Stomach smooth muscle (tissue), 2 donors: ENCODE data around the gene MAP3K10.

Source experiments
- H3K27ac ChIP-seq: one replicate; pipeline ENCODE4 v1.7.0; 2013; ENCODE audit warnings: mild to moderate bottlenecking, low read length, inconsistent platforms
- H3K27me3 ChIP-seq, 2 donors: one replicate each; pipeline ENCODE4 v1.7.0; 2013; ENCODE audit warnings: low read length in 2 of 2; ENCODE audit not compliant: insufficient read depth in 2 of 2, control insufficient read depth in 1 of 2
- H3K36me3 ChIP-seq, 2 donors: one replicate each; pipeline ENCODE4 v1.7.0; 2013; ENCODE audit warnings: low read length in 2 of 2; ENCODE audit not compliant: control insufficient read depth in 2 of 2, insufficient read depth in 2 of 2
- H3K4me1 ChIP-seq: one replicate; pipeline ENCODE4 v1.7.0; 2013; ENCODE audit warnings: low read length; ENCODE audit not compliant: control insufficient read depth, insufficient read depth
- H3K4me3 ChIP-seq, 2 donors: one replicate each; pipeline ENCODE4 v1.7.0; 2013; ENCODE audit warnings: low read length in 2 of 2
- H3K9ac ChIP-seq, 2 donors: one replicate each; pipeline ENCODE4 v1.7.0; 2013; ENCODE audit warnings: low read length in 2 of 2, mild to moderate bottlenecking in 1 of 2
- H3K9me3 ChIP-seq, 2 donors: one replicate each; pipeline ENCODE4 v1.7.0; 2013; ENCODE audit warnings: low read length in 2 of 2; ENCODE audit not compliant: control insufficient read depth in 2 of 2
- donor health status: healthy.
- donor health status: Pancreatic carcinoma.

The MAP3K10 gene

DNA sequence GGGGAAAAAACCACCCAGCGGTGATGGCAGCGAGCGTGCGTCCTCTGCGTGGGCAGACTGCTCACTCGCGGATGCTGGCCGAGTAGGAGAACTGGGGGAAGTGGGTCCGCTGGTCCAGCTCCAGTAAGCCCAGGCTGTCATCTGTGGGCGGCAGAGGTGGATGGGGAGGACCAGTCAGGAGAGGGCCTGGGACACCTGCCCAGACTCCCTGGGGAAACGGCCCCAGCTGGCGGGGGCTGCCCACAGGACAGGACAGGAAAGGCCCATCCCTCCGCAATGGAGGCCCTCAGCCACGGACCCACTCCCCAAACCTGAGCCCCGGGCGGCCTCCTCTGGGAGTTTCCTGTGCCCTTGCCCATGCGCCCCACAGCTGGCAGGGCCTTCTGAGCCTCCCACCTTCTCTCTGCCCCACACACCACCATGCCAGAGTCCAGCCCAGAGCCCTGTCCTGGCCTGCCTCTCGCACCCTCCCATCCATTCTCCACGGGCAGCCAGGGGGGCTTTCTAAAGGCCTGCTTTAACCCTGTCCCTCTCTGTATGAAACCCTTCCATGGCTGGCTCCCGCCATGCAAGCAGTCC lies 42.7 kb downstream of the MAP3K10 start:
- Histone ChIP-seq H3K9me3 (no peaks in the 10 kb centered on the region), H3K36me3 (peaks cover 22 to 30% of the 10 kb centered on the region in 2 donors), H3K27ac (no peak overlapping the region), H3K27me3 (no peaks in the 10 kb centered on the region), H3K9ac (no peak overlapping the region), H3K4me1 (peaks cover 4% of the 10 kb centered on the region), H3K4me3 (no peak overlapping the region)

DNA sequence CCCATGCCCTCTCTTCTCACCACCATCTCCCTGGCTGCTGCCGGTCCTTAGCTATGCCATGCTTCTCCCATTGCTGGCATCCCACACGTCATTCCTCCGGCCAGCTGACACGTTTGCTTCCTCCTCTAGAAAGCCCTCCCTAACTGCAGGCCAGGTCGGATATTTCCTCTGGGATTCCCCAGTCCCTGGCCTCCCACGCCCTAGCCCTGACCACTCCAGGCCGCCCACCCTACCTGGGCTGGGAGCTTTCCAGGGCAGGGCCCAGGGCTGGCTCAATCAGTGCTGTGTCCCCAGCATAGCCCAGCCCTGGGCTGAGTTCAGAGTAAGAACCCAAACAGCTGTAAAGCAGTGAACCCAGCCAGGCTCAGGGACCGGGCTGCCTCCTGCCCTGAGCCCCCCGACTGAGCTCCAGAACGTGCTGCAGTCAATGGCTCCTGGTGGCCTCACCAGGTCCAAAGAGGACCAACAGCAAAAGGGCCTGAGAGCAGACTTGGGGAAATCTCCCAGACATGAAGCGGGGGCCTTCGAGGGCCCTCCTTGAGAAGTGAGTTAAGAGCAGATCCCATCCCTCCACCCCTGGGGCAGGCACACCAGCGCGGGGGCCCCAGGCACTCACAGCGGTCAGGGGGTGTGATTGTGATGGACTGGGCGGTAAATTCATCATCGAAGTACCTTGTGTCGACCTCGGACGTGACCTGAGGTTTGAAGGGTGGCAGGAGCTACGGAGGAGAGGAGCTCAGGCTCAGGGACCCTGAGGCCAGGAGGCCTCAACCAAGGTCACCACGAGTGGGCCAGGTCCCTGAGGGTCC lies 43.4 kb downstream of the MAP3K10 start:
- H3K27me3 ChIP-seq = no peaks in the 10 kb centered on the region
- peaks cover 4% of the 10 kb centered on the region for H3K4me1 ChIP-seq
- no peak overlapping the region for H3K9ac ChIP-seq
- H3K36me3 ChIP-seq = peaks cover 30 to 36% of the 10 kb centered on the region in 2 donors
- H3K4me3 ChIP-seq = no peak overlapping the region
- H3K9me3 ChIP-seq = no peaks in the 10 kb centered on the region
- H3K27ac ChIP-seq = no peak overlapping the region

DNA sequence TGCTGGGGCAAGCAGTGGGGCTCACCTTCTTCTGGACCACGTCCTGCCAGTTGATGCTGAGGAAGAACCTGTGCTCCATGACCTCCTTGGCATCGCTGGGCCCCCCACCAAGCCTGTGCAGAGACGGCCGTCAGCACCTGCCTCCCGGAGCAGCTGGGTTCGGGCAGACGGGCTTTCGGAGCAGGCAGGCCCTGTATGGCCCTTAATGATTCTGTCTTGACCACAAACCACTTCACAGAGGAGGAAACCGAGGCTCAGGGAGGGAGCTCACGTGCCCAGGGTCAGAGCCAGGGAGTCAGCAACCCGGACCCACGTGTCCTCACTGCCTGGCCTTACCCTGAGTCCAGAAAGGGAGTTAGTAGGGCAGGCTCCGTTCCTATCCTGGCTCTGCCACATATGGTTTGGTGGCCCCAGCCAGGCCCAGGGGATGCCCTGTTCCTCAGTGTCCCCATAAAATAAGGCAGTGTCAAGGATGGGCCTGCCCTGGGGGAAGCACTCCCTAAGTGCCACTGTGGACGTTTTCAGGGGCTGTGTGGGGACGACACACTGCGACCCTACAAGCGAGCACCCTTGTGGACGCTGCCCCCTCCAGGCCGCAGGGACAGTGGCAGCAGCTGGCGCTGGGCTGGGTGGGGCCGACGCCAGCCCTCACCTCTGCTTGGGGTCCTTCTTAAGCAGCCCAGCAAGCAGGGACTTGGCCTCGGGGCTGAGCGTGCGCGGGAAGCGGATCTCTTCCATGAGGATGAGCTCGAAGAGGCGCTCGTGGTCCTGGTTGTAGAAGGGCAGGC lies 44.2 kb downstream of the MAP3K10 start:
- H3K4me3 ChIP-seq = no peak overlapping the region
- no peak overlapping the region for H3K9ac ChIP-seq
- no peak overlapping the region for H3K27ac ChIP-seq
- H3K9me3 ChIP-seq = no peaks in the 10 kb centered on the region
- no peaks in the 10 kb centered on the region for H3K27me3 ChIP-seq
- peaks cover 34 to 43% of the 10 kb centered on the region in 2 donors for H3K36me3 ChIP-seq
- H3K4me1 ChIP-seq = peaks cover 4% of the 10 kb centered on the region

DNA sequence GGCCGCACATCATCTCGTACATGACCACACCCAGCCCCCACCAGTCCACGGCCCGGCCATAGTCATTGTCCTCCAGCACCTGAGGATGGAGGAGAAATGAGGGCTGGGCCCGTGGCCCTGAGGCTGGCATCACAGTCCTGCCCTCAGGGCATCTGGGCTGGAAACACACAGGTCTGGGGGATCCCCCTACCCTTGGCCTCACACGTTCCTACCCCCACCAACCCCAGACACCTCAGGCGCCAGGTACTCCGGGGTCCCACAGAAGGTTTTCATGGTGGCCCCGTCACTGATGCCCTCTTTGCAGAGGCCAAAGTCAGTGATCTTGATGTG lies 44.8 kb downstream of the MAP3K10 start:
- H3K27me3 ChIP-seq = no peaks in the 10 kb centered on the region
- no peak overlapping the region for H3K4me3 ChIP-seq
- no peak overlapping the region for H3K9ac ChIP-seq
- H3K9me3 ChIP-seq = no peaks in the 10 kb centered on the region
- peaks cover 4% of the 10 kb centered on the region for H3K4me1 ChIP-seq
- H3K36me3 ChIP-seq = peaks cover 34 to 46% of the 10 kb centered on the region in 2 donors
- H3K27ac ChIP-seq = no peak overlapping the region

DNA sequence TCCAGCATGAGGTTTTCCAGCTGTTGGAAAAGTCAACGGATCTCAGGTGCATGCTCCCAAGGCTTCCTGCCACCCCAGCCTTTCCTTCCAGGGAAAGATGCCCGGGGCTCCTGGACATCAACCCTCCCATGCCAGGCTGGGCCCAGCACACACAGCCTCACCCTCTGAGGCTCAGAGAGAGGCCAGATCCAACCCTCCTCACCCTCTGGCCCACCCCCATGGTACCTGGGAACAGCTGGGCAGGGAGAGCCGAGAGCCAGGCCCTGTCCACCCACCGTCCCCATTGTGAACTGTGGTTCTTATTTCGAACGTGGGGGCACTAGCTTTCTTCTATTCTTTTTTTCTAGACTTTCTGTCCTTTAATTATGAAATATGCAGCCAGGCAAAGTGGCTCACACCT lies 45.1 kb downstream of the MAP3K10 start:
- Histone ChIP-seq H3K4me3 (no peak overlapping the region), H3K4me1 (peaks cover 4% of the 10 kb centered on the region), H3K27me3 (no peaks in the 10 kb centered on the region), H3K9me3 (no peaks in the 10 kb centered on the region), H3K9ac (no peak overlapping the region), H3K27ac (no peak overlapping the region), H3K36me3 (peaks cover 37 to 48% of the 10 kb centered on the region in 2 donors)

DNA sequence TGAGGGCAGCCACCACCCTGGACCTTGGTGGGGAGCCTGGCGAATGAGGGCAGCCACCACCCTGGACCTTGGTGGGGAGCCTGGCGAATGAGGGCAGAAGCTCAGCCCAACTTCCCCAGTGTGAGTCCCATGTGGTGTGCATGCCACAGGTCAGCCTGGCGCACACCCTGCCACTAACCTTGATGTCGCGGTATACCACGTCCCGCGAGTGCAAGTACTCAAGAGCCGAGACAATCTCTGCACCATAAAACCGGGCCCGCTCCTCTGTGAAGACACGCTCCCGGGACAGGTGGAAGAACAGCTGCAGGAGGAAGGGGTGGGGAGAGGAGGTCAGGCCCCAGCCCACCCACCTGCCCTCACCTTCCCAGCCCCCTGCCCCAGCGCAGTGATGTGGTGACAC lies 46.6 kb downstream of the MAP3K10 start:
- Histone ChIP-seq H3K9ac (no peak overlapping the region), H3K36me3 (peaks cover 40 to 53% of the 10 kb centered on the region in 2 donors)

DNA sequence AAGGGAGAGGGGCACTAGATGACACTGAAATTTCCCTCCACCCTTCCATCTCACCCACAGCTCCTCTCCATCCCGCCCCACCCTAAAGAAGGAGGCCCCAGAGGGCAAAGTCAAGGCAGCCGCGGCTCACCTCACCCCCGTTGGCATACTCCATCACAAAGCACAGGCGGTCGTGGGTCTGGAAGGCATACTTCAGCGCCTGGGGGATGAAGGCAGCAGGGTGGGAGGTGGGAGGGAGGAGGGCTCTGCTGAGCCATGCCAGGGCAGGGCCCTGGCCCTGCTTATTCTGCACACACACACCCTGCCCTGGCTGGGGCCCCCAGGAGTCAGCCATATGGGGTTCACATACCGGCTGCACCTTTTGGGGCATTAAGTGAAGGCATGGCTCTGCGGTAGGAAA lies 47.5 kb downstream of the MAP3K10 start:
- Histone ChIP-seq H3K27me3 (no peaks in the 10 kb centered on the region), H3K4me3 (no peak overlapping the region), H3K27ac (no peak overlapping the region), H3K36me3 (peaks cover 40 to 53% of the 10 kb centered on the region in 2 donors), H3K9me3 (no peaks in the 10 kb centered on the region), H3K9ac (no peak overlapping the region), H3K4me1 (peaks cover 5% of the 10 kb centered on the region)

More for the DNA sequence above, 46.6 kb downstream of the MAP3K10 start:
- Histone ChIP-seq H3K4me3 (no peak overlapping the region), H3K9me3 (no peaks in the 10 kb centered on the region), H3K4me1 (peaks cover 5% of the 10 kb centered on the region), H3K27ac (no peak overlapping the region), H3K27me3 (no peaks in the 10 kb centered on the region)

DNA sequence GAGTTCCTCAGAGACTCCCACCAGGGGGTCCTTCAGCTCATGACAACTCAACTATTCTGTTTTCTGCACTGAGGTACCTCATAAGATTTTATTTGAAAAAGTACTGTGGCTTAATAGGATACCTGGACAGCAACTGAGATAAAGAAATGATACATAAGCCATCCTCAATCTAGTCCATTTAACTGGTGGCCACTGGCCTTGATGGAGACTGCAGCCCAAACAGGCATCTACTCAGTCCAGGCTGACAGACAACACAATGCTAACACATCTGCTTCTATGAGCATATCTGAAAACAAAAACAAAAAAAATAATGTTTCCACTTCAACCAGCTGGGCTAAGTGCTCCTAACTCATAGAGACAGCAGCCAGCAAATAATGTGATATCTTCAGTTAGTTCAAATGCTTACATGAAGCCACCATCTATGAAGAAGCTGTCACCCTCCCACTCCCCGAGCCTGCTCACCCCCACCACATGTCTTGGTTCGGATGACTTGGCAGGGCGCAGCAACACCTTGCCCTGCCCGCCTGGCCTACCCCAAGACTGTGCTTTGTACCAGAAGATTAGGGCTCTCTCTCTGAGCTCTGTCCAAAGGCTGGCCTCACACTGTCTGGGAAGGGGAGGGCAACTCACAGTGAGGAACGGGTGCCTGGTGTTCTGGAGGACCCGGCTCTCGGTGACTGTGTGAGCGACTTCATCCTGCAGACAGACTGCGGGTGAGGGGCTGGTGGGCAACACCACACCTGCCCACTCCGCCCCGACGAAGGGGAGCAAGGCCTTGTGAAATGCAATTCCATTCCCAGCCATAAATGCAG lies 48.4 kb downstream of the MAP3K10 start:
- H3K9ac ChIP-seq = no peak overlapping the region
- H3K27me3 ChIP-seq = no peaks in the 10 kb centered on the region
- no peak overlapping the region for H3K4me3 ChIP-seq
- no peak overlapping the region for H3K27ac ChIP-seq
- peaks cover 5% of the 10 kb centered on the region for H3K4me1 ChIP-seq
- H3K36me3 ChIP-seq = peaks cover 40 to 51% of the 10 kb centered on the region in 2 donors
- H3K9me3 ChIP-seq = no peaks in the 10 kb centered on the region

DNA sequence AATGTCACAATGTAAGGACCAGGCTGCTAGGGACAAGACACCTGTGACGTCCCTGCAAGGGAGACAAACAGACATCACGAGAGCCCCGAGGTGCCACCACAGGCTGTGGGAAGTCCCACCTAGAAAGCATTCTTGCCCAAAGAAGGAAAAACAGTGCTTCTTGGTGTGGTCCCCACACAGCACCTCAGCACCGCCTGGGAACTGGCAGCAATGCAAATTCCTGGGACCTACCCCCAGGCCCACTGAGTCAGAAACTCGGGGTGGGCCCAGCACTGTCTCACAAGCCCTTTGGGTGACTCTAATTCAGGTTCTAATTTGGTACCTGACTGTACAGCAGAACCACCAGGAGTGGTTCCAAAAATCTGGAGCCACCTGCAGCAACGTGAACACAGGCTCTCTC lies 49.1 kb downstream of the MAP3K10 start:
- peaks cover 13% of the 10 kb centered on the region for H3K4me1 ChIP-seq
- no peak overlapping the region for H3K4me3 ChIP-seq
- H3K9ac ChIP-seq = no peak overlapping the region
- H3K9me3 ChIP-seq = no peaks in the 10 kb centered on the region
- H3K27ac ChIP-seq = no peak overlapping the region
- H3K36me3 ChIP-seq = peaks cover 35 to 46% of the 10 kb centered on the region in 2 donors
- no peaks in the 10 kb centered on the region for H3K27me3 ChIP-seq

DNA sequence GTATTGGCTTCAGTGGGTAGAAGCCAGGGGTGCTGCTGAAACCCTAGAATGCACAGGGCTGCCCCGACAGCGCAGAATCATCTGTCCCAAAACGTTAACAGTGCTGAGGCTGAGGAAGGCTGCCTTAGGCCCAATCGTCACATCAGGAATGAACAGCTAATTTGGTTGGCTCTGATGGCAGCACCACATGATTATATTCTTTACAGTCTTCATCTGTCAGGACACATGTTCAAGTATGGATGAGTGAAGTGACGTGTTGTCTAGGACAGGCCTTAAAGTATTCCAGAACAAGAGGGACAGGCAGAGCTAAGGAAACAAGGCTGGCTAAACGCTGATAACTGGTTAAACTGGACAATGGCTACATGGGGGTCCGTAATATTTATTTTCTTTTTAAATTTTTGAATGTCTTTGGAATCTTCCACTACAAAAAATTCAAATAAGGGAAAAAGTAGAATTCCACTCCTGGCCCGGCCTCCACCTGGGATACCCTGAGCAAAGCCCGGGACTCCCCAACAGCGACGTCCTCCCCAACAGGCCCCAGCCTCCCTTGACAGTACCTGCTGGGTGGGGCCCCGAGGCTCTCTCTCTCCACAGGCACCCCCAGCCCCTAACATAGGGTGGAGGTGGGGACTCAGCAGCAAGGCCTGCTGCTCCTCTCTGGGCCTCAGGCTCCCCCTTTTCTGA lies 50.0 kb downstream of the MAP3K10 start:
- Histone ChIP-seq H3K9ac (no peak overlapping the region), H3K36me3 (peaks cover 28 to 38% of the 10 kb centered on the region in 2 donors), H3K9me3 (no peaks in the 10 kb centered on the region), H3K4me3 (no peak overlapping the region), H3K27me3 (no peaks in the 10 kb centered on the region), H3K27ac (no peak overlapping the region), H3K4me1 (peaks cover 17% of the 10 kb centered on the region)
